Measurements from ENCODE around the gene AKT3. TPM values are rescaled to one million over a fixed set of nuclear protein-coding genes. Genes with fewer than 3 reads are reported as not detected.

AKT3 gene
- total and polyA plus RNA-seq, 2 experiments from 2014 or later: 3.5 to 13.0 TPM

DNA sequence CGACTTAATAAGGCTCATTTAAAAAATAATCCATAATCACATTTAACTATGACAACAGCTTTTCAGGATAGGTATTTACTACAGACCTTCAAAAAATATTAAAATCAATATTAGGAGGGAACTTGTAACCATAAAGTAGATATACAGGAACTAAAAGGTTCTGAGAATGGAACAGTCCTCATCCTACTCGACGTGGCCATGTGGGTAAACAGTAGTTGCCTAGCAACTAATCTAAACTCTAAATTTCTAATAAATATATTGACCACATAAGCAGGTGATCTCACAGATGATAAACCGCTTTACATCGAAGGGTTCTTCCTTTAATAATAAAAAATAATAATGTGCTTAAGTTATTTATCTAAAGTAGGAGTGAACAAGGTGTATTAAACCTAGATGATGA is 7.9 kb downstream of the AKT3 start:
- H3K9me2 ChIP-seq (replicated peaks; ENCODE audit: insufficient read depth): no peaks in the 10 kb centered on the region
- WGBS (ENCODE audit: low lambda C conversion rate, missing lambda C conversion rate): 88% methylated on average over 5 of the region's 5 CpGs
- peaks cover 5% of the 10 kb centered on the region for H4K20me1 ChIP-seq (ENCODE audit: insufficient read depth, poor library complexity, severe bottlenecking)
- H3K4me1 ChIP-seq (ENCODE audit: insufficient read depth): no peaks in the 10 kb centered on the region
- no peak overlapping the region for H2AFZ ChIP-seq
- no peak overlapping the region for H3K4me2 ChIP-seq
- no peak overlapping the region for H3K4me3 ChIP-seq
- peaks cover 10% of the 10 kb centered on the region for H3K79me2 ChIP-seq
- TF ChIP-seq EZH2 (IDR thresholded peaks at IDR 0.05; ENCODE audit: borderline replicate concordance) (no peak), EZH2phosphoT487 (IDR thresholded peaks at IDR 0.05; ENCODE audit: low read depth, severe bottlenecking, unreplicated experiment) (no peak)
- TF ChIP-seq, protein P1, sequence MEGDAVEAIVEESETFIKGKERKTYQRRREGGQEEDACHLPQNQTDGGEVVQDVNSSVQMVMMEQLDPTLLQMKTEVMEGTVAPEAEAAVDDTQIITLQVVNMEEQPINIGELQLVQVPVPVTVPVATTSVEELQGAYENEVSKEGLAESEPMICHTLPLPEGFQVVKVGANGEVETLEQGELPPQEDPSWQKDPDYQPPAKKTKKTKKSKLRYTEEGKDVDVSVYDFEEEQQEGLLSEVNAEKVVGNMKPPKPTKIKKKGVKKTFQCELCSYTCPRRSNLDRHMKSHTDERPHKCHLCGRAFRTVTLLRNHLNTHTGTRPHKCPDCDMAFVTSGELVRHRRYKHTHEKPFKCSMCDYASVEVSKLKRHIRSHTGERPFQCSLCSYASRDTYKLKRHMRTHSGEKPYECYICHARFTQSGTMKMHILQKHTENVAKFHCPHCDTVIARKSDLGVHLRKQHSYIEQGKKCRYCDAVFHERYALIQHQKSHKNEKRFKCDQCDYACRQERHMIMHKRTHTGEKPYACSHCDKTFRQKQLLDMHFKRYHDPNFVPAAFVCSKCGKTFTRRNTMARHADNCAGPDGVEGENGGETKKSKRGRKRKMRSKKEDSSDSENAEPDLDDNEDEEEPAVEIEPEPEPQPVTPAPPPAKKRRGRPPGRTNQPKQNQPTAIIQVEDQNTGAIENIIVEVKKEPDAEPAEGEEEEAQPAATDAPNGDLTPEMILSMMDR (IDR thresholded peaks at IDR 0.05; ENCODE audit: poor library complexity): no peak
- H3K27ac ChIP-seq: no peak overlapping the region
- no peaks in the 10 kb centered on the region for H3K9me3 ChIP-seq (ENCODE audit: low read depth)
- H3K36me3 ChIP-seq (replicated peaks; ENCODE audit: insufficient read depth, low read depth): no peaks in the 10 kb centered on the region
- H3K27me3 ChIP-seq: peaks cover 8% of the 10 kb centered on the region
- no peak for DNase-seq (ENCODE audit: low spot score)

DNA sequence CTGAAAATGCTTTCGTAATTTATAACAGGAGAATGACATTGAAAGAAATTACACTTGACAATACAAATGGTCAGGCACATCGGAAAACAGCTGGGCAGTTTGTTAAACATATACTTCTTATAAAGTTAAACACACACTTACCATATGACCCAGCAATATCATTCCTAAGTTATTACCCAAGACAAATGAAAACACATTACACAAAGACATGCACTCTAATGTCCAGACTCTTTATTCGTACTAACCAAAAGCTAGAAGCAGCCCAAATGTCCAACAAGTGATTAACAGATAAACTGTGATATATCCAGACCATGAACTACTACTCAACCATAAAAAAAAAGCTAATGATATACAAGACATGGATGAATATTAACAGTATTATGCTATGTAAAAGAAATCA is 8.5 kb downstream of the AKT3 start:
- Histone ChIP-seq H2AFZ (no peak overlapping the region), H3K36me3 (replicated peaks; ENCODE audit: insufficient read depth, low read depth) (no peaks in the 10 kb centered on the region), H3K79me2 (peaks cover 7% of the 10 kb centered on the region), H3K27ac (no peak overlapping the region), H3K4me2 (no peak overlapping the region), H3K9me3 (ENCODE audit: low read depth) (no peaks in the 10 kb centered on the region), H3K9me2 (replicated peaks; ENCODE audit: insufficient read depth) (no peaks in the 10 kb centered on the region), H3K27me3 (peaks cover 3% of the 10 kb centered on the region), H3K4me1 (ENCODE audit: insufficient read depth) (no peaks in the 10 kb centered on the region), H3K4me3 (no peak overlapping the region), H4K20me1 (ENCODE audit: insufficient read depth, poor library complexity, severe bottlenecking) (peaks cover 5% of the 10 kb centered on the region)
- WGBS (ENCODE audit: low lambda C conversion rate, missing lambda C conversion rate): 85% methylated on average over 3 of the region's 3 CpGs
- no peak for DNase-seq (ENCODE audit: low spot score)
- no peak for TF ChIP-seq EZH2 (IDR thresholded peaks at IDR 0.05; ENCODE audit: borderline replicate concordance)
- TF ChIP-seq, protein P1 (IDR thresholded peaks at IDR 0.05; ENCODE audit: poor library complexity): no peak
- TF ChIP-seq EZH2phosphoT487 (IDR thresholded peaks at IDR 0.05; ENCODE audit: low read depth, severe bottlenecking, unreplicated experiment): no peak

DNA sequence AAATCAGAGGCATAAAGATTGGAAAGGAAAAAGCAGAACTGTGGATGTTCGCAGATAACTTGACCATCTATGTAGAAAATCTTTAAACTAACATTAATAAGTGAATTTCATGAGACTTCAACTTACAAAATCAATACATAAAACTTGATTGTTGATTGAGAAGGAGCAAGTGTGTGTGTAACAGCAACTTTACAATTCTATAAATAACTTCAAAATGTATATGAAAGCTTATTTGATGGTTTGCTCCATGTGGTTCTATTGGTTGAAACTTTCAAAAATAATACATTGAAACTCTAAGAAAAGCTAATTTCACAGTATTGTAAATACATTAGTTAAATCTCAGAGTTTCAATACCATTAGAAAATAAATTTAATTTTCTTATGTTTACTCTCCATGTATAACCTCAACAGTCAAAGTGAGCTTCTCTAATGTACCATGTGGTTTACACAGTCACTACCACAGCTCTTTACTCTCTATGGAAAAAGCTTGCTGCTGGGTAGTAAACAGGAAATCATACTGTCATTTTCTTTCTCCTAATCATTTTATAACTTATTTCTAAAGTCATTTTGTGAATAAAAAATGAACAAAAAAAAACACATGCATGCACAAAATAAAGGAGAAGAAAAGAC is 12.0 kb downstream of the AKT3 start:
- Histone ChIP-seq H3K27me3 (no peaks in the 10 kb centered on the region), H4K20me1 (ENCODE audit: insufficient read depth, poor library complexity, severe bottlenecking) (no peaks in the 10 kb centered on the region), H2AFZ (no peak overlapping the region), H3K4me2 (no peak overlapping the region), H3K27ac (no peak overlapping the region), H3K9me3 (ENCODE audit: low read depth) (no peaks in the 10 kb centered on the region), H3K36me3 (replicated peaks; ENCODE audit: insufficient read depth, low read depth) (no peaks in the 10 kb centered on the region), H3K4me3 (no peak overlapping the region), H3K79me2 (no peaks in the 10 kb centered on the region), H3K9me2 (replicated peaks; ENCODE audit: insufficient read depth) (no peaks in the 10 kb centered on the region), H3K4me1 (ENCODE audit: insufficient read depth) (no peaks in the 10 kb centered on the region)
- no peak for DNase-seq (ENCODE audit: low spot score)
- TF ChIP-seq, protein P1 (IDR thresholded peaks at IDR 0.05; ENCODE audit: poor library complexity): no peak
- TF ChIP-seq EZH2phosphoT487 (IDR thresholded peaks at IDR 0.05; ENCODE audit: low read depth, severe bottlenecking, unreplicated experiment): no peak
- TF ChIP-seq EZH2 (IDR thresholded peaks at IDR 0.05; ENCODE audit: borderline replicate concordance): no peak
- WGBS (ENCODE audit: low lambda C conversion rate, missing lambda C conversion rate): 95% methylated on average over 1 of the region's 1 CpG
